ENCODE data around the gene CBS.
"Not testable (repeated sequence)": the region's sequence is repeated elsewhere in the genome, so short reads cannot be mapped to it uniquely, and the experiment has no call there.

CBS gene

GRCh38 chr21:43018519-43018918 is 57.1 kb downstream of the CBS start:
- no peak overlapping the region for H3K4me3 ChIP-seq (ENCODE audit: low read depth, low read length)
- no peak for TF ChIP-seq CTCF (IDR thresholded peaks at IDR 0.05; ENCODE audit: control insufficient read depth, extremely low read depth, insufficient read depth)
- no peak for DNase-seq (ENCODE audit: low read depth)

DNA sequence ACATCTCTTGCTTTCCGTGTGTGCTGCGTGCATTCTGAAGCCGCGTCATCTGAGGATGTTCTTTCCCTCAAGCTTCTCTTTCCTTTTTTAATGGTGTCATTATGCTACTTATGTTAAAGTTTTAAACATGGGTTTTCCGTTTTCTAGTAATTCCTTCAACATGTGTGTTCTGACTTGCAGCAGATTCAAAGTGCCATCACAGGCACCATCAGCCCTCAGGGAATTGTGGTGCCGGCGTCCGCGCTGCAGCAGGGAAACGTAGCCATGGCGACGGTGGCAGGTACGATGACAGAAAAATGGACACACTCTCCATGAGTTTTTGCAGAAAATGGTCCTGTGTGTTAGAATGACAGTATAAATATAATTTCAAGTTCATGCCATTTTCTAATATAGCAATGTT is 58.9 kb downstream of the CBS start:
- H3K4me3 ChIP-seq (ENCODE audit: low read depth, low read length), result no peak overlapping the region
- no peak for TF ChIP-seq CTCF (IDR thresholded peaks at IDR 0.05; ENCODE audit: control insufficient read depth, extremely low read depth, insufficient read depth)
- no peak for DNase-seq (ENCODE audit: low read depth)

DNA sequence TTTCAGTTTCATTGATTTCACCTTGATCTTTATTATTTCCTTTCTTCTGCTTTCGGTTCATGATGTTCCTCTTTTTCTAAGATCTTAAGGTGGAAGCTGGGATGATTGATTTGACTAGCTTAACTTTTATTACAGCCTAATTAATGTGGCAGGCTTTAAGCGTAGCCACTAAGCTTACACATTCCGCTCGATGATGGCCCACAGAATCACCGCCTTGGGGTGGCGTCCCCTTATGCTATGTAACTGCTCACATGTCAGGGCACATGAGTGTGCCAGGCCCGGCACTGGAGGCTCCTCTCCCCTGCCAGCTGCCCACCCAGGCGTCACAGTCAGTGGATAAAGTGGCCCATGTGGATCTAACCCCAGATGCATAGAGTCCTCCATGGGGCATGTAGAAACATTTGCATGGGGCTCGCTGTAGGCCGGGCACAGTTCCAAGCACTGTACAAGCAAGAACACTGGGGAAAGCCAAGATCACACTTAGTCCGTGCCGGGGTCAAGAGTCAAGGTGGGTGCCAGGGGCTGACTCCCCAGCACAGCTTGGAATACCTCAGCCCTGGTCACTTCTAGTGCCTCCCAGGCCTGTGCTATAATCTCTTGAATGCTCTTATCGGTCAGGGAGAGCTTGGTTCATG is 59.6 kb downstream of the CBS start:
- no peak overlapping the region for H3K4me3 ChIP-seq (ENCODE audit: low read depth, low read length)
- no peak for DNase-seq (ENCODE audit: low read depth)
- no peak for TF ChIP-seq CTCF (IDR thresholded peaks at IDR 0.05; ENCODE audit: control insufficient read depth, extremely low read depth, insufficient read depth)

GRCh38 chr21:43012596-43012995 is 63.0 kb downstream of the CBS start:
- TF ChIP-seq CTCF (IDR thresholded peaks at IDR 0.05; ENCODE audit: control insufficient read depth, extremely low read depth, insufficient read depth), result no peak
- H3K4me3 ChIP-seq (ENCODE audit: low read depth, low read length), result no peak overlapping the region
- DNase-seq (ENCODE audit: low read depth), result no peak

DNA sequence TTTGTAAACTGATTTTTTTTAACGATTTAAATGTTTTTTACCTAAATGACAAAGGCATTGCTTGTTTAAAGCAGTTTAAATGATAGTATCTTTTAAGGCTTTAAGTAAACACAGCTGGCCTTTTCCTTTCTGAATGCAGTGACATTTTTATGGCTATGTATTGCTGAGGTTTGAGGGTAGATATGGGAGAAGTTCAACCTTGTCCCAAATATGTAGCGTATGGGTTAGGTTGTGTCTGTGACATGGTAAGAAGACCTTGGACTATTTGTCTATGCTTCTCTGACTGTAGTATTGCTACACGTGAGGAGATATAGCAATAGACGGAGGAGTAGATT is 68.8 kb downstream of the CBS start:
- DNase-seq (ENCODE audit: low read depth), result no peak
- TF ChIP-seq CTCF (IDR thresholded peaks at IDR 0.05; ENCODE audit: control insufficient read depth, extremely low read depth, insufficient read depth), result no peak
- H3K4me3 ChIP-seq (ENCODE audit: low read depth, low read length), result no peak overlapping the region

DNA sequence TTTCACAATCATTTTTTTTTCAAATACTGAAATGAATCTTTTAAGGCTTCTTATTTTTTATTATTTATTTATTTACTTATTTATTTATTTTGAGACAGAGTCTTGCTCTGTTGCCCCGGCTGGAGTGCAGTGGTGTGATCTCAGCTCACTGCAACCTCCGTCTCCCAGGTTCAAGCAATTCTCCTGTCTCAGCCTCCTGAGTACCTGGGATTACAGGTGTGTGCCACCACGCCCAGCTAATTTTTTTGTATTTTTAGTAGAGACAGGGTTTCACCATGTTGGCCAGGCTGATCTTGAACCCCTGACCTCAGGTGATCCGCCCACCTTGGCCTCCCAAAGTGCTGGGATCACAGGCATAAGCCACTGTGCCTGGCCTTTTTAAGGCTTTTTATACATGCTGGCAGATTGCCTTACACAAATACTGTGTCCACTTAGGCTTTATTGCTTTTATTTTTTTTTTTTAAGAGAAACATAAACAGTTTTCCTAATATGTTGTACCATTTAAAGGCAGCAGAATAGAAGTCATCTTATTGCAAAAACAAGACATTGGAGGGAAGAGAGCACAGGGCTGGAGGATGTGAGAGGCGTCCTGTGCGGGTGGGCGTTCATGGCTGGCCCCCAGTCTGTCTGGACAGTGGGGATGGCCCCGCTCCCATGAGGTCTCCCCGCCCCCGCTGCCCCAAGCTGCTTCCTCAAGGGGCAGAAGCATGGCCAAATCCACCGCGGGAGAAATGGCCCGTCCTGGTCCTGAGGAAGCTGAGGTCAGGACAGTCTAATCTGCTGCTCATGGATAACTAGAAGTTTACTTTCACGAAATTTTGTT is 69.4 kb downstream of the CBS start:
- H3K4me3 ChIP-seq (ENCODE audit: low read depth, low read length); DNase-seq (ENCODE audit: low read depth): not testable (repeated sequence)

GRCh38 chr21:43005635-43006034 is 70.0 kb downstream of the CBS start:
- no peak overlapping the region for H3K4me3 ChIP-seq (ENCODE audit: low read depth, low read length)
- no peak for TF ChIP-seq CTCF (IDR thresholded peaks at IDR 0.05; ENCODE audit: control insufficient read depth, extremely low read depth, insufficient read depth)
- DNase-seq (ENCODE audit: low read depth), result no peak
